BJ (cell line): Measurements from ENCODE around the gene HEMGN. TPM values are rescaled to one million over a fixed set of nuclear protein-coding genes. Genes with fewer than 3 reads are reported as not detected.

Experiments
- CTCF ChIA-PET: fragments of 350-600 bp; formaldehyde crosslinking; extraction: SDS; loops from one replicate; lab custom pipeline; 2021; ENCODE audit warnings: antibody characterized with exemption, inconsistent platforms; lab: Yijun Ruan, JAX
- POLR2A ChIA-PET: fragments of 300-600 bp; sonication (Branson Sonifier 250); formaldehyde crosslinking; extraction: SDS; loops from one replicate; lab custom pipeline; 2021; ENCODE audit warnings: antibody characterized with exemption; lab: Charles Lee
- DNase-seq: peaks from one replicate; pipeline ENCODE4 v3.0.0-alpha.2; 2011; ENCODE audit warnings: low read depth
- H3K27me3 ChIP-seq: 2 replicates; pipeline ENCODE4 v1.6.0; 2011; ENCODE audit warnings: low read length; ENCODE audit not compliant: control insufficient read depth, insufficient read depth
- H3K36me3 ChIP-seq: 2 replicates; pipeline ENCODE4 v1.5.1; 2011; ENCODE audit warnings: low read length; ENCODE audit not compliant: control insufficient read depth, insufficient read depth
- H3K4me3 ChIP-seq: 2 replicates; pipeline ENCODE4 v1.5.1; 2011; ENCODE audit warnings: low read depth, mild to moderate bottlenecking, control low read depth, low read length
- CTCF ChIP-seq: IDR thresholded peaks from 2 replicates; pipeline ENCODE4 v1.5.1; 2011; ENCODE audit warnings: low read depth, mild to moderate bottlenecking, control low read depth, inconsistent platforms, low read length, moderate library complexity; ENCODE audit not compliant: insufficient read depth
- polyA plus RNA-seq: library from polyadenylated mRNA; depleted of rRNA; stranded (reverse); fragments of >200 nt; gene quantifications from 2 replicates; pipeline ENCODE4 v1.2.3, GENCODE V29; 2011

HEMGN gene
- polyA plus RNA-seq, 1 experiment: not detected

GRCh38 chr9:97975376-97975775 lies 37.4 kb upstream of the HEMGN start:
- Histone ChIP-seq H3K4me3 (no peak overlapping the region), H3K36me3 (no peaks in the 10 kb centered on the region), H3K27me3 (peaks cover 2% of the 10 kb centered on the region; the same call in 1 of the 2 replicates)
- DNase-seq: no peak
- ChIA-PET POLR2A (no interaction called here), CTCF (interaction anchor here (0.6 kb wide), 1 partner anchor 60 kb away, joined by 3 read pairs; no protein-coding TSS in a partner anchor)
- no peak for TF ChIP-seq CTCF

- Histone ChIP-seq H3K4me3 (no peak overlapping the region), H3K36me3 (no peaks in the 10 kb centered on the region), H3K27me3 (peaks cover 4% of the 10 kb centered on the region)
- no peak for TF ChIP-seq CTCF
- ChIA-PET CTCF (no interaction called here), POLR2A (no interaction called here)
- DNase-seq: no peak
Measured at GRCh38 chr9:97972753-97973152, 34.8 kb upstream of the HEMGN start.

- Histone ChIP-seq H3K27me3 (peaks cover 9% of the 10 kb centered on the region), H3K36me3 (no peaks in the 10 kb centered on the region), H3K4me3 (no peak overlapping the region)
- no peak for DNase-seq
- CTCF ChIA-PET: interaction anchor here (1.7 kb wide), 1 partner anchor 10 kb away, joined by 3 read pairs; no protein-coding TSS in a partner anchor
- TF ChIP-seq CTCF: no peak
- POLR2A ChIA-PET: no interaction called here
Measured at GRCh38 chr9:97970165-97970564, 32.2 kb upstream of the HEMGN start.

GRCh38 chr9:97969014-97969413 lies 31.0 kb upstream of the HEMGN start:
- POLR2A ChIA-PET: no interaction called here

GRCh38 chr9:97966493-97966892 lies 28.5 kb upstream of the HEMGN start:
- ChIA-PET CTCF (interaction anchor here (0.7 to 1.7 kb wide), 4 partner anchors 16 to 69 kb away, joined by 3 to 6 read pairs (median 4); partner anchors contain the start of gene ANP32B), POLR2A (no interaction called here)
- H3K4me3 ChIP-seq: no peak overlapping the region
- no peak for TF ChIP-seq CTCF
- DNase-seq: no peak
- H3K27me3 ChIP-seq: peaks cover 16% of the 10 kb centered on the region
- no peaks in the 10 kb centered on the region for H3K36me3 ChIP-seq

More at GRCh38 chr9:97969014-97969413, 31.0 kb upstream of the HEMGN start:
- CTCF ChIA-PET: interaction anchor here (0.6 kb wide), 1 partner anchor 13 kb away, joined by 3 read pairs; no protein-coding TSS in a partner anchor
- no peak for DNase-seq
- Histone ChIP-seq H3K27me3 (peaks cover 16% of the 10 kb centered on the region), H3K36me3 (no peaks in the 10 kb centered on the region), H3K4me3 (no peak overlapping the region)
- TF ChIP-seq CTCF: no peak
